Stimulated activated CD4-positive, alpha-beta T cell treated with anti-CD3 and anti-CD28 coated beads, Interleukin-2, amount 100 ng/mL, for 24 hours (primary cell): Measurements from ENCODE around the gene RALB.

Source experiments
- DNase-seq, 2 donors: peaks; one replicate each; pipeline ENCODE4 v3.0.0-alpha.2; 2020

Gene RALB

DNA sequence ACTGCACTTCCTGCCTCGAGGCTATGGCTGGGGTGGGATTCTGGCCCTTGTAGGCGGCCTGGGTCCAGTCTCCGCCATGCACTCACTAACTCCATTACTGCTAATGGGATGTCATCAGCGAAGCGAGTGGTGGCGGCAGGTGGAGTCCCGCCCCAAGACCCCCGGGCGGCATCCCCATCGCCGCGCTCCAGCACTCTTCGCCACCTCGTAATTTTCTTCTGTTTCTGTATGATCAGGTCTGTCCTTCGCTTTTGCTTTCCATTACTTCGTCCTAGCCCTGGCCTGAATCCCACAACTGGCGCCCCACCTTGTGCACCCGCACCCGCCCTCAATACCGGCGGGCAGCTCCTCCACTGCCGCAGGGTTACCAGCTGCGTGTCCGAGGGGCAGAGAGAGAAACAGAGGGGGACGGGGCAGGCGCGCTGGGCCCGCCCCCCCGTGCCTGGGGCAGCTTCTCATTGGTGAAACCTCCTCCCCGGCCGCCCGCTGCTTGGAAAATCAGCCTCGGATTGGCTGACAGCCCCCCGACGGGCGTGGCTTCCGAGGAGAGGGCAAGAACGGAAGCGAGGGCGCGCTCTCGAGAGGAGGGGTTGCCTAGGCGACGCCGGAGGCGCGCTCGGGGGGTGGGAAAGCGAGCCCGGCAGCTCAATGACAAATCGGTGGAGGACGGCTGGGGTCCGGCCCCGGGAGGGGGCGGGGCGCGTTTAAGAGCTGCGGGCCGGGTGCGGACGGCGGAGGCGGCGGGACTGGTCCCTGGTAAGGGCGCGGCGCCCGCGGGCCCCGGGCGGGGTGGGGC is at the start of gene RALB:
Gene RALB, plus strand, starts transcription at position 628 of the 796 bp plus-strand sequence. CDS start 25,813 bp downstream, outside the sequence.
- DNase-seq = peak; percentile 99

- no peak for DNase-seq
These were observed 49.2 kb upstream of the RALB start for GRCh38 chr2:120203251-120204021.

DNA sequence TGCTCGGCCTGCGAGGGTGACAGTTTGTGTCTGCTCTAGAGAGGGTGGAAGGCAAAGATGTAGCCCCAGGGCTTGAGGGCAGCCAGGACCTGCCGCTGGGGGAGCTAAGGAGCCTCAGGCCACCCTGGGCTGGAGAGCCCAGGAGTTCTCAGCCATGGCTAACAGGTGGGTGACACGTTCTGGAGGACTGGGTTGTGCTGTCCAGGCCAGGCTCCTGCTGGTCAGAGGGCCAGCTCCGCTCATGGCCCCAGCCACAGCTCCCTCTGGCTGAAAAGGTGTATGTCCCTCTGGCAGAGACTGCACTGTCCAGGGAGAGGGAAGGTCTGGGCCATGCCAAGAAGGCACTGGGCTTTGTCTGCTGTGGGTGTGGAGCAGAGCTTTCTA is 48.6 kb upstream of the RALB start:
- no peak for DNase-seq

DNA sequence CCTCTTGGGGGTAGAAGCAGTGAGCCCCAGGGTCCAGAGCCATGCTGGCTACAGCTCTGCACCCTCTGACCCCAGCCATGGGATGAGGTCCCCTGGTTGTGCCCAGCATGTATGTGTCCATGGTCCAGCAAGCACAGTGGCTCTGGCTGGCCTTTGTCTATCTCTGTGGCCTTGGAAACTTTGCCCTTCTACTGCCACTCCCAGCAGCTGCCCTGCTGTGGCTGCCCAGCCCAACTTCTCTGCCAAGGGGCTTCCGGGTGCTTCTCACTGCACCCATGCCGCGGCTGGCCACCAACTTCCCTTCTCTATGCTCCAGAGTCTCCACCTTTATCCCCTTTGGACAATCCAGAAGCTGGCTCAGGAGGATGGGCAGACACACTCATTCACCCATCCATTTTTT is 48.2 kb upstream of the RALB start:
- DNase-seq = no peak

DNA sequence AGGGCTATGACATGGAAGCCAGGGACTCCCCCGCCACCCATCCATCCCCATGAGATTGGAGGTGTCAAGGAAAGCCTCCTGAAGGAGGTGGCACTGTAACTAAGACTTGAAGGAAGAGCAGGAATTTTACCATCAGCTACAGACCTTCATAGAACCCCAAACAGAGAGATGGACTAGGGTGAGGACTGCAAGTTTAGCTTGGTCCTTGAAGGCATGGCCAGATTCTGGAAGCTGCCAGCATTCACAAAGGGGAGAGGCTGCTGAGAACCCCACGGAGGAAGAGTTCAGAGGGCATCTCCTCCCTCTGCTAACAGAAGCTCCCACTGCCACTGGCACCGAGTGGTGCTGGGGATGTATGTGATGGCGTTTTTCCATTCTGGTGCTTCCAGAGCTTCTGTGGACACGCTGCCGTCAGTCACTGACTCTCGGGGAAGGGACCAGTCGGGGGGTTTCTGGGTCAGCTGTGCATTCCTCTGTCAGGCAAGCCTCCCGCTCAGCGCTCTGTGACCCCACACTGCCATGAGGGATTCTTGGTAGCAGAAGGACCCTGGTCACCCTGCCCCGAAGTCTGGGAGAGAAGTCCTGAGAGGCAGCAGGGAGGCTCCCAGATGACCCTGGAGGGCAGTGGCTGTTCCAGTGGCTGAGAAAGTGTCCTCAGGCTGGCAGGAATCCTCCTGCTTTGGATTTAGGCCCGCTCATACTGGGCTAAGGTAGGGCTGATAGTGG is 47.5 kb upstream of the RALB start:
- no peak for DNase-seq

- DNase-seq = peak; percentile 52 to 71
These were observed 46.5 kb upstream of the RALB start for GRCh38 chr2:120206022-120206581.

GRCh38 chr2:120208381-120209353 is 44.0 kb upstream of the RALB start:
- DNase-seq = no peak

DNA sequence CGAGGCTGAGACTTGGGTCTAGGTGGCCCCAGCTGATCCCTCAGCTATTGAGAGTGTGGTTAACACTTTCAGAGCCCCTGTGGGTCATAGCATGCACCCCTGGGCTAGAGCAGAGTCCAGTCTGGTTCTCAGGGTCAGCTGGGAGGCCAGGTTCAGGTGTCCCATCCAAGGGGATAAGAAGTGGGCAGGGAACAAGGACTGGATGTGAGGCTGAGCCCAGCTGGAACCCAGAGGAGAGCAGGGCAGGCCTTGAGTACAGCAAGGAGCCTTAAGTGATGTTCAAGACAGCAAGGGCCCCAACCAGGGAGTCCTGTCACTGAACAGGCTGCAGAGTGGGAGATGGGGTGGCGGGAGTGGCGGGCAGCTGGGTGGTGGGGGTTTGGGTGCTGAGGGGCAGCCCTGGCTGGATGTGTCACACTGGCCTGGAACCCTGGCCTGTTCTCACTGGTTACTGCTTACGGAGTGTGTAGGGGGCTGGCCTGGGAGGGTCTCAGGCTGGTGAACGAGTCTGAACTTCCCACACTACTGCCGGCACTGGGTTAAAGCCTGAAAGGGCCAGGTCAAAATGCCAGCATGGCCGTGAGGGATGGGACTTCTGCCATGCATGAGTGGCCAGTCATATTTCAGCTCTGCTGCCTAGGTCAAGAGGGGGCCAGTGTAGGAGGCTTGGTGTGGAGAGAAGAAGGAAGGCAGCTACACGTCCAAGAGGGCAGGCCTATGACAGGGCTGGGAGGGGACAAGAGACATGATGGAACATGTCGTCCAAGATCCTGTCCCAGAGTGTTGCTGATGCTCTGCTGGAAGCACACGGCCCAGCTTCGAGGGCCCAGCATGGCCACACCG is 43.0 kb upstream of the RALB start:
- DNase-seq = no peak

GRCh38 chr2:120210270-120210693 is 42.4 kb upstream of the RALB start:
- DNase-seq = no peak

- DNase-seq = no peak
These were observed 34.5 kb upstream of the RALB start for GRCh38 chr2:120218181-120218580.

DNA sequence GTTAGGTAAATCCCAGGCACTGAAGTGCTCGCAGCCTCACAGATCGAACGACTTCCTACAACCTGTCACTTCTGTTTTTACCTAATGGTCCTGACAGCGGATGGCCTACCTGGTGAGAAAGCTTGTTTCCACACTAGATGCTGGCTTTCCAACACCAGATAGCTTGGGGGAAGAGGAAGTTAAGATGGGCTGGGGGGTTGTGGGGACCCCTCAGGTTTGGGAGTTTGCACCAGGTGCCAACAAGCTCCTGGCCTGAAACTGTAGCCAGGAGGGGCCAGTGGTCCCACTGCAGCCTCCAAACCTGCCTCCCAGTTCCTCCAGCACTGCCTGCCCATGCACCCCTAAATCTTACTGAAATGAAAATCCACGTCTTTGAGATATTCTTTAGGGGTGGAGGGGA is 33.4 kb upstream of the RALB start:
- no peak for DNase-seq

GRCh38 chr2:120219766-120220165 is 32.9 kb upstream of the RALB start:
- no peak for DNase-seq

- DNase-seq = no peak
These were observed 31.9 kb upstream of the RALB start for GRCh38 chr2:120220756-120221155.

DNA sequence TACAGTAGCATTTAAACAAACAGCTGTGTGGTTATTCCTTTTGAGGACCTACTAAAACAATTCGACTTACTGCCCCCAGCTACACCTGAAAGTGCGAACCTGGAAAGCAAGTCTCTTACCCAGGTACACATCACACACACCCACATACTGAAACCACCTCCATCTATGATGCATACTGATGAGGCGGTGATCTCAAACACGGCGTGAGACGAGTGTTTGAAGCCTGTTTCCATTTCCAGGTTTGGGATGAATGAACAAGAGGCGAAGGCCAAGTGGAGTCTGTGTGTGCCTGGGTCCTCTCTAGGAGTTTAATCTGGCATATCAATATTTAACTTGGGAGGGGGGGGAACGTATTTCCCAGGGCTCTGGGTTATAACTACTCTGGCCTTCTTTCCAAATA is 31.0 kb upstream of the RALB start:
- DNase-seq = no peak

DNA sequence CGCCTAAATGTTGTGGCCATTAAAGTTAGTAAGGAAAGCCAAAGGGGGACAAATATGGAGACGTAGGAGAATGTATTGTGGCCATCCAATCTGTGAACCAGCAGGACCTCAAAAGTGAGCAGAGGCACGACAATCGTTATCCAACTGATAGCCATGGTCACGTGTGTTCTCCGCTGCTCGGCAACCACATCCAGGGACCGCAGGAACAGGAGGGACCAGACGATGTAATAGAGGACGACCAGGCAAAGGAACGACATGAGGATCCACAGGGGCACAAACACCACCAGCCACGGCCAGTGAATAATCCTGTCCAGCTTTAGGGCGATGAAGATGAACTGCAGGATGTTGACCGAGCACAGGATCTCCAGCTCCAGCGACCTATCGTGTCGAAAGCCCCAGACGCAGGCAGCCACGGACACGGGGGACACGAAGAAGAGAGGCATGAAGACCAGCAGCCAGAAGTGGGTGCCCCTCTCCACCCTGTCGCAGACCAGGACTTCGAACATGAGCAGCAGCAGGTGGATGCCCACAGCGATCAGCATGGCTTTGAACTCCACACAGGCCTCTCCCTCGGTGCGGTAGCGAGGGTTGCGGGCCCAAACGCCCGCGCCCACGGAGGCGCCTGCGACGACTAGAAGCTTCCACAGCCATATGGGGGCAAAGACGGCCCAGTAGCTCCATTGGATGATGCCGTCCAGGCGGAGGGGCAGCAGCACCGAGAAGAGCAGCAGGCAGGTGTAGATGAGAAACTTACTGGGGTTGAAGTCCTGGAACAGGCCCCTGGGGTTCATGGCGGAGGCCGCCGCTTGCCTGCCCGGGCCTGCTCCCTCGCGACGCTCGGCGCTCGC is 30.2 kb upstream of the RALB start:
- no peak for DNase-seq

GRCh38 chr2:120223034-120223912 is 29.4 kb upstream of the RALB start, which contains the start of gene TMEM185B:
Gene TMEM185B, minus strand, starts transcription at chr2:120223400. Its CDS starts 424 bp downstream, at chr2:120222976.
- peak; percentile 92 to 93 for DNase-seq

GRCh38 chr2:120224256-120224655 is 28.4 kb upstream of the RALB start:
- no peak for DNase-seq

DNA sequence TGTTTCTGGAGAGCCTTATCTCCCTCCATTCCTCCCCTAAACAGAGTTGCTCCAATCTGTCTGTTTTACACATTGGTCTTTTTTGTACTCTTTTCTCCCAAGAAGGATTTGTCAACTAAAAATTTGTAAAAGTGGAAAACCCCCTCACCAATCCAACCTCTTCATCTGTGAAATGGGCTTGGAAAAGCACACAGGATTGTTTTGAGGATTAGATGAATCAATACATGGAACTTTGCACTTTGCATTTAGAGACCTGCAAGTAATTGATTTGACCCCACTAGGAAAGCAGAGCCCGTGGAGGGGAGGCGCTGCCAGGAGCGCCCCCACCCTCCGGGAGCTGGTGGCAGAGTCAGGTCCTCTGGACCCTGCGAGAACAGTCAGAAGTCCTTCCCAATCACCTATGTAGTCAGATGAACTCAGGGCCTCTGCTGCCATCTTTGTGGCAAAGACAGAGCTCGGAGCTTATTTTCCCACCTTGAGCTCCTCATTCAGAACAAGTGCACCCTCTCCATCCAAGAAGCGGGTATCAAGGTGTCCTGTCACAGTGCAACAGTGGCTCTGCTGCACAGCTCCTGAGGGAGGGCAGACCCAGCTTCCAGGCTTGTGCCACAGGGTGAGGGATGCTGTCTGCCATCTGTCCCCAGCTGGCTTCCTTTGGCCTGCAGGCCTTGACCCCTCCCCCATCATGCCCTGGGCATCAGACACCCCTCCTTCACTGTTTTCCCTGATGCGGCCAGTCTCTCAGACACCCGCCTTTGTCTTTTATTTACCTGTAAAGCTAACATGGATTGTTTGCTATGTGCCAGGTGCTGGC is 27.7 kb upstream of the RALB start:
- no peak for DNase-seq
